Colon (tissue), 2 donors: ENCODE data around the gene RELT.

ENCODE experiments used
- FAIRE-seq: peaks from 2 replicates; lab custom pipeline; 2012; peaks lifted over from hg19 to GRCh38; lab: Jason Lieb, UNC
- donor health status: control.
- donor health status: control.

Gene RELT

GRCh38 chr11:73404506-73405145 lies 28.4 kb downstream of the RELT start:
- FAIRE-seq, result no peak

GRCh38 chr11:73405146-73405510 lies 28.9 kb downstream of the RELT start:
- no peak for FAIRE-seq

DNA sequence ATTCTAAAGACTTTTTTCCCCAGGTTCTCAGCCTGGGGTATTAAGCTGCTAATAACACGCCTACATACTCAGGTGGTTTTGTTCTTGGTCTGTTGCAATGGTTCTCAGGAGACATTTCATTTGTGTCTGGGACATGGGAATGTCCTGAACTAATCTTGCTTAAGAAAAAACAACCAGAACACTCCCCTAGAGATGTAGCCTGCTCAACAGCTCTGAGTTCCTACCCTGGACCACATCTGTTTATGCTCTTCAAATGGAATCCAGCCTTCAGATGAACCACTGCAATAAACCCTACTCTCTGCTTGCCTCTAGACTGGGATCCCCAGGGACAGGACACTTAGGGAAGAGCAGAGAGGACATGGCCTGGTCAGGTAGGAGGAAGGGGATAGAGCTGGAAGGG lies 29.9 kb downstream of the RELT start:
- no peak for FAIRE-seq

- FAIRE-seq, result no peak
Measured at GRCh38 chr11:73406619-73407018, 30.4 kb downstream of the RELT start.

DNA sequence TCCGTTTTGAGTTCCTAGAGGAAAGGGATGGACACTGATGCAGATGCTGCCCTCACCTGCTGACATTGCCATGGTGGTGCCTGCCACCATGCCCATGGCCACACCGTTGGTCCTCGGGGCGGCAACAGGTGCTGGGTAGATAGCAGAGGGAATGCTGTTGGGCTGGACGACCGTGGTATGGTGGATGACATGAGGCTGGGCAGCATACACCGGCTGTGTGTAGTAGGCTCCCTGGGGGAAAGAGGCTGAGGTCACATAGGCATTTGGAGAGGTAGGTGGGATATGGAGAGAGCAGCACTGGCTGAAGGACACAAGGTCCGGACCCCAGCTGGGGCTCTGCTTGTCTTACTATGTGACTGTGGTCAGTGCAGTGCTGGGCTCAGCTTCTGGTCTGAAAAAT lies 33.2 kb downstream of the RELT start:
- no peak for FAIRE-seq

GRCh38 chr11:73410627-73411026 lies 34.4 kb downstream of the RELT start:
- FAIRE-seq, result no peak

- no peak for FAIRE-seq
Measured at GRCh38 chr11:73411031-73411430, 34.8 kb downstream of the RELT start.

GRCh38 chr11:73412308-73412707 lies 36.1 kb downstream of the RELT start:
- no peak for FAIRE-seq

- FAIRE-seq, result no peak
Measured at GRCh38 chr11:73413256-73413655, 37.1 kb downstream of the RELT start.

- FAIRE-seq, result no peak
Measured at GRCh38 chr11:73414977-73415651, 38.9 kb downstream of the RELT start.

DNA sequence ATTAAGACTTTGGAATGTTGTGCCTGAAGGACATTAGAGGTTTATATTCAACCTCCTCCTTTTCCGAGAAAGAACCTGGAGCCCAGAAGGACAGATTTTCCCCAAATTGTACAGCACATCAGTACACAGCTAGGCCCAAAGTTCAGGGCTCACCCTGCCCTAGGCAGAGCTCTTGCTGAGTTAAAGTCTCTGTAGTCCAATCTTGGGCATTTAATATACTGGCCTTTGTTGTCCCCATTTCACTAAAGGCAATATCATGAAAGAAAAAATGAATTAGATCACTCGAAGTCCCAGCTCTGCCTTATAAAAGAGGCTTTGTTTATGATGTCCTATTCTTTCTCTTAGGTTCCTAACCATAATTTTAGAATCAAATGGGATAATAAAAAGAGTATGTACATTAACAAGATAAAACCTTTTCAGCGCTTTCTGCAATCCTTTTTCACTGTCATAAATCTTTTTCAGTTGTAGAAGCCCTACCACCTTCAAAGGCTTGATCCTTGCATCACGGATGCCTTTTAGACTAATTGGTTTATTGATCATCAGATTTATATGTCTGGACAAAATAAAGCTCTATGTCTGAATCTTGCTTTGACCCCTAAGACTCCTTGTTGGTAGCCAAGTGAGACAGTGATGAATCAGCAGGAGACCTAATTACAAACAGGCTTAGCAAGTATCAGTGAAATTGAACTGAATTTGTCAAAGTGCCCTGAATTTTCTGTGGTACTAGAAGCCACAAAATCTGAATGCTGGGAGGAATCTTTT lies 39.8 kb downstream of the RELT start:
- FAIRE-seq, result no peak

GRCh38 chr11:73416786-73417185 lies 40.6 kb downstream of the RELT start:
- FAIRE-seq, result no peak

- no peak for FAIRE-seq
Measured at GRCh38 chr11:73420136-73420535, 43.9 kb downstream of the RELT start.

- no peak for FAIRE-seq
Measured at GRCh38 chr11:73422886-73423285, 46.7 kb downstream of the RELT start.

GRCh38 chr11:73423506-73423905 lies 47.3 kb downstream of the RELT start:
- no peak for FAIRE-seq

- no peak for FAIRE-seq
Measured at GRCh38 chr11:73425108-73425507, 48.9 kb downstream of the RELT start.

GRCh38 chr11:73426219-73426850 lies 50.1 kb downstream of the RELT start:
- FAIRE-seq, result no peak

GRCh38 chr11:73428227-73428626 lies 52.0 kb downstream of the RELT start:
- no peak for FAIRE-seq

- no peak for FAIRE-seq
Measured at GRCh38 chr11:73428699-73429098, 52.5 kb downstream of the RELT start.

- no peak for FAIRE-seq
Measured at GRCh38 chr11:73429121-73429750, 53.0 kb downstream of the RELT start.

DNA sequence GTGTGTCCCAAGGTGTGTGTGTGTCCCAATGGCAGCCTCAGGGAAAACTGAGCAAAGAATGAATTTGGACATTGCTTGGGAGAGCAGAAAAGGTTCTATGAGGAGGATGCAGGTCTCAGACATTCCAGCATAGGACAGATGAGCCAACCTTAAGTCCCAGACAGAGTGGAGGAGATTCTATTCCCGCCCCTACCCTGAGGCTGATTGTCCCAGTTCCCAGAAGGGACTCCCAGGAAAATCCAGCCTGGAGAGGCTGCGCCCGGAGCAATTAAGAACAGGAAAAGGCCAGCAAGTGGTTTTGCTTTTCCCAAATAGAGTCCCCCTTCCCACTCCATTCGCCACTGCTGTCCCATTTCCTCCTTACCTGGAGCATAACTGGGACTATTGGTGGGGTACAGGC lies 54.1 kb downstream of the RELT start:
- FAIRE-seq, result no peak

- FAIRE-seq, result no peak
Measured at GRCh38 chr11:73431396-73431795, 55.2 kb downstream of the RELT start.
